HuH-7.5 (cell line): ENCODE results near the gene HK3.
"Not testable (repeated sequence)": the region's sequence is repeated elsewhere in the genome, so short reads cannot be mapped to it uniquely, and the experiment has no call there.

Source experiments
- DNase-seq: peaks from one replicate; pipeline ENCODE4 v3.0.0; 2011; ENCODE audit warnings: low spot score

HK3 gene

DNA sequence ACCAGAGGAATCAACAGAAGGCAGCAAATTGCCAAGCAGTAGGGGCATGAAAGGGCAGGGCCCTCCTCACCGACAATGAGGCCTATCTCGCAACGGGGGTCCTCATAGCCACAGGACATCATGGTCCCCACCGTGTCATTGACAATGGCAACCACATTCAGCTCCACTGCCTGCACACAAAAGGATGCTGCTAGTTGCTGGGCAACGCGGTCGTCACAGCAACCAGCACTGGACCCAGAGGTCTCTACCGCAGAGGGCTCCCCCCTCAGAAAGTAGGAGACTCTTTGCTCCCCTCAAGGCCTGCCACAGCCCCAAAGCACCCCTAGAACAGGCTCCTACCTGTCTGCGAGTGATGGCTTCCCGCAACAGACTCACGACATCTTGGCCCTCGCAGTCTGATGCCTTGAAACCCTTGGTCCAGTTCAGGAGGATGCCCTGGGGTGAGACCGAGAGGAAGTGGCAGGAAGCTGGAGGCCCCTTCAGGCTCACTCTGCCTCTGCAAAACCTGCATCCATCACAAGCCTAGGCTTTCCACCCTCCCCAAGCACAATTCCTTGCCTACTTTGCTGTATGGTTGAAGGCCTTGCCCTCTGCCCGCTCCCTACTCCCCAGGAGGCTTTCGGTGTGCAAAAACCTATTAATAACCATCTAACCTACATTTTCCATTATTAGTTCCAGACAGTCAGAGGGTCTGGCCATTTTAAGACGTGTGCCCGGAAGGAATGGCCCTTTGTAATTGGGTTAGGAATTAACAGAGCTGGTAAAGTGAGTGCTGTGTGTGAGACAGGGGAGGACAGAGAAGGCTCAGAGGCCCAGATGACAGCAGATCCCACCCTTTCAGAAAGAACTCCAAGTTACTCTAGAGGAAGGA is 15.2 kb downstream of the HK3 start:
- DNase-seq = no peak

DNA sequence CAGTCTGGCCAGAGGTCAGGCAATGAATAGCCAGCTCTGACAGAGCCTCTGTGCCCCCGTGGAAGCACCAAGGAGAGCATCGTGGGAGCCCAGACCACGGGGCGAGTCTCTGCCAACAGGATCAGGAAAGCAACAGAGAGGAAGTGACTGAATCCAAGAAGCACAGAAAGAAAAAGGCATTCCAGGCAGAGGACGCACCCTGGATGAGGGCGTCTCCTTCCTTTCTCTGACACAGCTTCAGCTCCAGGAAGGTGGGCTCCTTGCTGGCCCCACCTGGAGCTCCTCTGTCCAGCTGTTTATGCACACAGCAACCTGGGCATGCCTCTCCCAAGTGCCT is 16.6 kb downstream of the HK3 start:
- no peak for DNase-seq

DNA sequence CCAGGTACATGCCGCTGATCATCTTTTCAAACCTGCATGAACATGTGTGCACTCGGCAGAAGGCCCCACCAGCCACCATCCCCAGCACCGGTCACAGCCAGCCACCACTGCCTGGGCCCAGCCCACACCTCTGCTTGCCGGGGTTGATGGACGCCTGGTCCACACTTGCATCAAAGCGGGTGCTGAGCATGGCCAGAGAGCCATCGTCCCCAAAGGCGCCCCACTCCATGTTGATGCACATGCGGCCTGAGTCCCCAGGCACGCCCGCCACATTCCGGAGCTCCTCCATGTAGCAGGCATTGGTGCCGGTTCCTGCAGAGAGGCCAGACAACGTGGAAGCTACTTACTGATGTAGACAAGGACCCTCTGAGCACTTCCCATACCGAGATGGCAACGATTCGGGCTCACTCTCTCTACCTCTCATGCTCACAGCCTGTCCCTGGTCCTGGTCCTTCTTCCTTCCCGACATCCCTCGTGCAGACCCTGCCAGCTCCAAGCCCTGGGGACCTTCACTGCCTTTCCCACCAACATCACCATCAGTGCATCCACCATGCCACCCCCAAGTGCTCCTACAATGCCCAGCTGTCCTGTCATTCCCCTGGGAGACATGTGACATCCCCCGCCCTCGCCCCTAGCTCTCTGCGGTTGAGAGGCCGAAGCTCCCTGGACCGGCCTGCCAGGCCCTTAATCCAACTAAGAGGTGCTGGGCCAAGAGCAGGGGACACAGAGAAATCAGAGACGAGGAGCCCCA is 17.2 kb downstream of the HK3 start:
- DNase-seq = no peak

DNA sequence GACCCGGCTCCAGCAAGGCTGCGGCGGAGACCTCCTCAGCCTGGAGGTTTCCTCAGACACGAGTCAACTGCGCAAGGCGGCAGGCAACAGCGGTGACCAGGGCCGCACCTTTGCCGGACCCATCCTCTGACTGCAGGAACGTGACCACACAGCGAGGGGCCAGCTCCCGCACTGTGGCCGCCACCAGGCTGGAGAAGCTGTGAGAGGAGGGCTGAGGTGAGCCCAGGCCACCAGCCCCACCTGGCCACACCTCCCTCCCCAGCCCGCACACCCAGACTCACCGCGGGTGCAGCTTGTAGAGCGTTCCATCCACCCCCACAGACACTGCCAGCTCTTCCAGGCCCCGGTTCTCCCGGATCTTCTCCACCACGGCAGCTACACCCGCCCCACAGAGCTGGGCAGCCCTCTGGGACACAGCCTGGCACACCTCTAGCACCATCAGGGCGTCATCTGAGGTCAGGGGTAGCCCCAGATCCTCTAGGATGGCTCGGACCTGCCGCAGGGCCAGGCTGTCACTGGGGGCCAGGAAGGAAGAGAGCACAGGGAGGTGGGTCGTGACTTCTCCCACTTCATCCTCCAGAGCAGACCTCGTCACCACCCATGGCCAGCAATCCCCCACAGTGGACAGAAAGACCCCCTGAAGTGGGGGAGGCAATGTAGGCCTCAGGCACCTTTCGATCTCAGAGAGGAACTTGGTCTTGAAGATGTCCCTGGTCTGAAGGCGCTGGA is 18.0 kb downstream of the HK3 start:
- DNase-seq = no peak

DNA sequence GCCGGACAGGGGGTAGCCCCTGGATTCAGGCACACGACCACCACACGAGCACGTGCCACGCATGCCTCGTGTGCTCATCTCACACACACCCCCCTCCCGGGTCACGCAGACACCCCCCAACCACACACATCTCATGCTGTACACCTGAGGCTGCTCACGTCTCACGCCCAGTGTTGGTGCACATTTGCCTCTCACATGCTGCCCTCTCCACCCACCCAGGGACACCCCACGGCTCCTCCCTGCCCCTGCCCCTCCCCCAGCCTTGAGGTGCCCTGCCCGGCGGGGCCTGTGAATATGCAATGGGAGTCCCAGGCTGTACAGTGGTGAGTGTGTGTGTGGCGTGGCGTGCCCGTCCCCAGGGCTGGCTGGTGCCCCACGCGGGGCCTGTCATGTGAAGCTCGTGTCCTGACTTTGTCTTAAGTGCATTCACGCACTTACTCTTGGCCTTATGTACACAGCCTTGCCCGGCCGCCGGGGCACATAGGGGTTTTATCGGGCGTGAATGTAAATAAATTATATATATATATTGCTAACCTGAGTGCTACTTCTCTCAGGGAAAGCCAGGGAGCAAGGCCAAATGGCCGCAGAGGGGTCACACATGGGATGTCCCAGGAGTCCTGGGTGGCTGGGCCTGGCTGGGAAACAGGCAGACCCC is 18.7 kb downstream of the HK3 start:
- DNase-seq = no peak

DNA sequence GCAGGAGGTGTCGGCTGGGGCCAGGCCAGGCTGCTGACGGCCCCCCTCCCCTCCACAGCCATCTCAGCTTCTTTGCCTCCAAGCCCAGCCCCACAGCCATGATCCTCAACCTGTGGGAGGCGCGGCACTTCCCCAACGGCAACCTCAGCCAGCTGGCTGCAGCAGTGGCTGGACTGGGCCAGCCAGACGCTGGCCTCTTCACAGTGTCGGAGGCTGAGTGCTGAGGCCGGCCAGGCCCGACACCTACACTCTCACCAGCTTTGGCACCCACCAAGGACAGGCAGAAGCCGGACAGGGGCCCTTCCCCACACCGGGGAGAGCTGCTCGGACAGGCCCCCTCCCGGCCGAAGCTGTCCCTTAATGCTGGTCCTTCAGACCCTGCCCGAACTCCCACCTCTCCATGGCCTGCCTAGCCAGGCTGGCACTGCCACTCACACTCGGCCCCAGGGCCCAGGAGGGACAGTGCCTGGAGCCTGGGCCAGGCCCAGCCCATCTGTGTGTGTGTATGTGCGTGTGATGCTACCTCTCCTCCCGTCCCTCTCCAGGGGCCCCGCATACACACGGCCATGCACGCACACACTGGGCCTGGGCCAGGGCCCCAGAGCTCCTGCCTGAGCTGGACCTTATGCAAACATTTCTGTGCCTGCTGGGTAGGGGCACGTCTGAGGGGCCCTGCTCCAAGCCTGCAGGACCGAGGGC is 19.3 kb downstream of the HK3 start:
- no peak for DNase-seq

DNA sequence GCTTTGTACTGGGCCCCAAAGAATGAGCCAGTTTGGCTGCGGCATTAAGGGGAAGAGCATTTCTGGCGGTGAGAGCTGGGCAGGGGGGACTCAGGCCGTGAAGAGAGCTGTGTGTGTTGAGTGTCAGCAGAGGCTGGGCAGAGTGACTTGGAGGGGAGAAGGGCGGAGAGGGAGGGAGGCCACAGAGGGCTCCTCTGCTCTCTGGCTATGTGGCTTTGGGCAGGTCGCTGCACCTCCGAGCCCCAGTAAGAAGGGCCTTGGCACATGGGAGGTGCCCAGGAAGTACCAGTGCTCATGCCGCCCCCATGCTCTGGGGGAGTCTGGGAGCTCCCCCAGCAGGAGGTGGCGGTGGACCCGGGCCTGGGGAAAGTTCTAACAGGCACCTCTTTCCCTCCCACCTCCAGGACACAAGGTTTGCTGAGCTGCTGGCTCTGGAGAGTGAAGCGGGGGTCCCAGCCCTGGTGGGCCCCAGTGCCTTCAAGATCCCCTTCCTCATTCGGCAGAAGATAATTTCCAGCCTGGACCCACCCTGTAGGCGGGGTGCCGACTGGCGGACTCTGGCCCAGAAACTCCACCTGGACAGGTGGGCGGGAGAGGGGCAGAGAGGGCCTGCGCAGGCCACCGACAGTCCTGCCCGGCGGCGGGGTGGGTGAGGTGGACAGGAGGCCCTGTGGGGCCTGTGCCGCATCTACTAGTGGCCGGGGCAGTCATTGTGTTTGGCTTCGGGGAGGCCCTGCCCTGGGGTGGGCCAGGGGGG is 20.1 kb downstream of the HK3 start:
- no peak for DNase-seq

DNA sequence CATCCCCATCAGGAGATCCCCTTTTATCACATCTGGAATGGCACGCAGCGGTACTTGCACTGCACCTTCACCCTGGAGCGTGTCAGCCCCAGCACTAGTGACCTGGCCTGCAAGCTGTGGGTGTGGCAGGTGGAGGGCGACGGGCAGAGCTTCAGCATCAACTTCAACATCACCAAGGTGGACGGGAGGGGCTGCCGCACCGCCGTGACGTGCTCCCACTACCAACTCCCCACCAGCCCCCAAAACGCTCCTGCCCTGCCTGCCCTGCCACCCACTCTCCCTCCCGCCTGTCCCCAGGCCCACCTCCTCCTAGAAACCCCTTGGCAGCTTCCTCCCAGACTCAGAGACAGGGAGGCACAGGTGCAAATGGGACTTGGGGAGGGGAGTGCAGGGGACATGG is 20.7 kb downstream of the HK3 start:
- no peak for DNase-seq

DNA sequence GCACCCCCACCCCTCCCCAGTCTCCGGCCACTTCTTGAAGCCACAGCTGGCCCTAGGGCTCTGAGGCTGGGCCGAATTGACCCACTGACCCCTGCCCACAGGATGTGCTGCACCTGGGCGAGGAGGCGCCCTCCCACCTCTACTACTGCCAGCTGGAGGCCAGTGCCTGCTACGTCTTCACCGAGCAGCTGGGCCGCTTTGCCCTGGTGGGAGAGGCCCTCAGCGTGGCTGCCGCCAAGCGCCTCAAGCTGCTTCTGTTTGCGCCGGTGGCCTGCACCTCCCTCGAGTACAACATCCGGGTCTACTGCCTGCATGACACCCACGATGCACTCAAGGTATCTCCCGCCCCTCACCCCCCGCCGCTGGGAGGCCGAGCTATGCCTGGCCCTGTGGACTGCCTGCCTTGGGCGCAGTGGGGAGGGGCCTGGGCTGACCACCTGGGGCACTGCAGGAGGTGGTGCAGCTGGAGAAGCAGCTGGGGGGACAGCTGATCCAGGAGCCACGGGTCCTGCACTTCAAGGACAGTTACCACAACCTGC is 21.3 kb downstream of the HK3 start:
- no peak for DNase-seq

DNA sequence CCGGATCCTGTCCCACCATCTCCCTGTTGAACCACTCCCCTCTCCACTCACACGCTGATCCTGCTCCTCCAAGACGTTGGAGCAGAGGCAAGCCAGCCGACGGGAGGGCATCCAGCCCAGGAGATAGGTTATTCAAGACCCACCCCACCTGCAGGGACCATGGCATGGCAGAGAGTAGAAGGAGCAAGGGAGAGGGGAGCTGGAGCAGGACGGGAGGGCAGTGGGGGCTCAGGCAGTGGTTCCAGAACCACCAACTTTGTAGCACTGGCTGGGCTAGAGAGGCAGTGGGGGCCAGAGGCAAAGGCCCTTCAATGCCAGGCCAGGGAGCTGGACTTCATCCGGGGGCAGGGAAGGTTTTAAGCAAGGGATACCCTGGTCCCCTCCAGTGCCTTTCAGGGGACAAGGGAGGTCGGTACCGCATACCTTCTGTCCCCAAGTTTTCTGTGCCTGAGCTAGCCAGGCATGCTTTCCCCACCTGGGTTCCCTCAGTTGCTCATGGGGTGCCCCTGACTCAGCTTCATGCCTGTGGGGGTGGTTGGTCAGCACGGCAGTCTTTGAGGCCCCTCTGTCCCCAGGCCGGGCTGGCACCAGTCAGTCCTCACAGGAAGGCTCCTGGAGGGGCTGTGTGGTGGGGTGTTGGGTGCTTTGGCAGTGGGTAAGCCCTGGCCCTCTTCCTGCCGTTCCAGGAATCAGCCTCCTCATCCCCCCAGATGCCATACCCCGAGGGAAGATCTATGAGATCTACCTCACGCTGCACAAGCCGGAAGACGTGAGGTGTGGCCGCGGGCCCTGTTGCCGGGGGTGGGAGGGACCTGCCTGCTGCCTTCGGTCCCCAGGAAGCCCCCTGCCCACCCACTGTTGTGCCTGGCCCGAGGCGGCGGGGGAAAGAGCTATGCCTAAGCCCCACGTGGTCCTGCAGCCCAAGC is 22.4 kb downstream of the HK3 start:
- DNase-seq = no peak

DNA sequence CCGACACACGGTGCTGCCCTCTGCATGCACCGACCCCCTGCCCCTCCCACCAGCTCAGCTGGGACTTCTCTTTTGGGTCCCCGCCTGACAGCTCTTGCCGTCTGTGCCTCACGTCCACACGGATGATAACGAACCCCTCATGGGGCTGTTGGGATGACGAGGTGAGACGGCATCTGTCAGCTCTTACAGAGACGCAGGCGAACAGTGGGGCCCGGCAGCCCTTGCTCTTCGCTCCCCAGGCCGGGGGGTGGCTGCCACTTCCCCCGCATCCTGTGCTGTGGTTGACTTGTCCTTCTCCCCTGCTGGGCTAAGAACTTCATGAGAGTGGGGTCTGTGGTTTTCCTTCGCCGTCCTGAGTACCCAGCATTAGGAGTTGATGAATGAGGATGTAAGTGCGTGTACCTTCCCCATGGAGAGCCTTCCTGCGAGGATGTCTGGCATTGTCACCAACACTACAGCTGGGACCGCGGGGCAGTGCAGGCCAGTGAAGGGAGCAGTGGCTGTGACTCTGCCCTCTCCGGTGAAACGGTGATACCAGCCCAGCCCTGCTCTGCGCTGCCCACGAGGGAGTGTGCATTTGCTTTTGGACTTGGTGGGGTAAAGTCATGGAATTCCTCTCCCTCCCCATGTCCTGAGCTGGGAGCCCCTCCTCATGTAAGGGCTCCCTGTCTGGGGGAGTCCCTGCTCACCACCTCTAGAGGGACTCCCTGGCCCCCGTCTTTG is 23.2 kb downstream of the HK3 start:
- DNase-seq = no peak

DNA sequence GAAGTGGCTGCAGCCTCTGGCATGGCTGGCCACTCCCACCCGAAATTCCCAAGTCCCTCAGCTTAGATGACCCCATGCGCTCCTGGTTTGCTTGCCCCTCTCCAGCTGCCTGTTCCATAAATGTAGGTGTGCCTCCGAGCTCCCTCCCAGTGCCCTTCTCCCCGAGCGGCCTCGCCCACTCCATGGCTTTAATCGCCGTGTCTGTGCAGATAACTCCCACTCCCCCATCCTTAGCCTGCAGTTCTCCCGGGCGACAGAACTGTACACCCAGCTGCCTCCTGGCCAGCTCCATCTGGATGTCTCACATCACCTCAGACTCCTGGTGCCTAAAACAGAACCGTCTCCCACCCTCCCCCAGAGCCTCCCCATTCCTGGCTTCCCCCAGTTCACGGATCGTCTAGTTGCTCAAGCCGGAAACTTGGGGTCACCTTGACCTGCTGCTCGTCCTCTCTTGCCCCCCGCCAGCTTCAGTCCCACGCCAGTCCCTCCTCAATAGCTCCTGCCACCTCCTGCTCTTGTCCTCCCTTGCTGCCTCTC is 24.1 kb downstream of the HK3 start:
- no peak for DNase-seq

DNA sequence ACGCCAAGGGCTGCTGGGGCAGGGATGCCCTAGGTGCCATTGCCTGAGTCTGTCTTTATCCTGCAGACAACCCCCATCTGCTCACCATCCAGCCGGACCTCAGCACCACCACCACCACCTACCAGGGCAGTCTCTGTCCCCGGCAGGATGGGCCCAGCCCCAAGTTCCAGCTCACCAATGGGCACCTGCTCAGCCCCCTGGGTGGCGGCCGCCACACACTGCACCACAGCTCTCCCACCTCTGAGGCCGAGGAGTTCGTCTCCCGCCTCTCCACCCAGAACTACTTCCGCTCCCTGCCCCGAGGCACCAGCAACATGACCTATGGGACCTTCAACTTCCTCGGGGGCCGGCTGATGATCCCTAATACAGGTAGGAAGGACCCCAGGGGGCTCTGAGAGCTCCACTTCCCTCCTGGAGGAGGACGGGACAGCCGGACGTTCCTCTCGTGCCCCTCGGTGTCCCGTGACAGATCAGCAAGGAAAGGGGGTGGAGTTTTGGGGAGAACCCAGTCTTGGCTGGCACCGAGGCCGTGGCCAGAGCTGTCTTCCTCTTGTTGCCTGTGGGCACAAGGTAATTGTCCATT is 24.9 kb downstream of the HK3 start:
- no peak for DNase-seq

DNA sequence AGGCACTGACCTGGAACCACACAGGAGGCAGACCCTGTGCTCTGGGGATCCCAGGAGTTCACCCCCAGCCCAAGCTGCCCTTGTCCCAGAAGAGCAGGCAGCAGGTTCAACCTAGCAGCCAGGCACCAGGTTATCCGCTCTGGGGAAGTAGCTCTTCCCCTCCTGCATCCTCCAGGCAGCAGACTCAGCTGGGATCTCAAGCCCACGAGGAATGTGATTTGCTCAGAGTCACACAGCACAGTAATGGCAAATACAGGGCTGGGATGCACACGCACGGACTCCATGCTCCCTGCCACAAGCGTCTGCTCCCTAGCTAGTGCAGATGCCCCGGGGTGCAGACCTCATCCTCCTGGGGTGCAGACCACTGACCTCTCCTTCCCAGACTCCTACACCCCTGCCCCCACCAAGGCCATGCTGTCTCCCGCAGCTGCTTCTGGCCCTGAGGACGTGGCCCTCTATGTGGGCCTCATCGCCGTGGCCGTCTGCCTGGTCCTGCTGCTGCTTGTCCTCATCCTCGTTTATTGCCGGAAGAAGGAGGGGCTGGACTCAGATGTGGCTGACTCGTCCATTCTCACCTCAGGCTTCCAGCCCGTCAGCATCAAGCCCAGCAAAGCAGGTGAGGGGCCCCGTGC is 25.5 kb downstream of the HK3 start:
- DNase-seq = no peak

DNA sequence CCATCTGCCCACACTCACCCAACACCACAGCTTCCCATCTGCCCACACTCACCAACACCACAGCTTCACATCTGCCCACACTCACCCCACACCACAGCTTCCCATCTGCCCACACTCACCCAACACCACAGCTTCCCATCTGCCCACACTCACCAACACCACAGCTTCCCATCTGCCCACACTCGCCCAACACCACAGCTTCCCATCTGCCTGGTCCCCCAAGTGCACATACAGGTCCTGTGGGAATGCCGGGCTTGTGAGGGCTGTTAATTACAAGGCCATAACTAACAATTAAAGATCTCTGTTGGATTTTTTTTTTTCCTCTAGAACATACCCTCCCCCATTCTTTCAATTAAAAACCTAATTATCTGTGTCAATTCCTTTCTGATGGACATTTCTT is 26.1 kb downstream of the HK3 start:
- DNase-seq = not testable (repeated sequence)

DNA sequence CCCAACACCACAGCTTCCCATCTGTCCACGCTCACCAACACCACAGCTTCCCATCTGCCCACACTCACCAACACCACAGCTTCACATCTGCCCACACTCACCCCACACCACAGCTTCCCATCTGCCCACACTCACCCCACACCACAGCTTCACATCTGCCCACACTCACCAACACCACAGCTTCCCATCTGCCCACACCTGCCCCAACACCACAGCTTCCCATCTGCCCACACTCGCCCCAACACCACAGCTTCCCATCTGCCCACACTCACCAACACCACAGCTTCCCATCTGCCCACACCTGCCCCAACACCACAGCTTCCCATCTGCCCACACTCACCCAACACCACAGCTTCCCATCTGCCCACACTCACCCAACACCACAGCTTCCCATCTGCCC is 26.6 kb downstream of the HK3 start:
- DNase-seq = not testable (repeated sequence)

DNA sequence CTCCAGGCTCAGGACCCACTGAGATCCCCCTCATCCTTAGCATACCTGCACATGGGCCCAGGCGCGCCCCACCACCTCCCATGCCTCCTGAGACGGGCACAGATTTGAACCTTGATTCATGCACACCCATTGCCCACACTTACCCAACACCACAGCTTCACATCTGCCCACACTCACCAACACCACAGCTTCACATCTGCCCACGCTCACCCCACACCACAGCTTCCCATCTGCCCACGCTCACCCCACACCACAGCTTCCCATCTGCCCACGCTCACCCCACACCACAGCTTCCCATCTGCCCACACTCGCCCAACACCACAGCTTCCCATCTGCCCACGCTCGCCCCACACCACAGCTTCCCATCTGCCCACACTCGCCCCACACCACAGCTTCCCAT is 28.5 kb downstream of the HK3 start:
- not testable (repeated sequence) for DNase-seq

DNA sequence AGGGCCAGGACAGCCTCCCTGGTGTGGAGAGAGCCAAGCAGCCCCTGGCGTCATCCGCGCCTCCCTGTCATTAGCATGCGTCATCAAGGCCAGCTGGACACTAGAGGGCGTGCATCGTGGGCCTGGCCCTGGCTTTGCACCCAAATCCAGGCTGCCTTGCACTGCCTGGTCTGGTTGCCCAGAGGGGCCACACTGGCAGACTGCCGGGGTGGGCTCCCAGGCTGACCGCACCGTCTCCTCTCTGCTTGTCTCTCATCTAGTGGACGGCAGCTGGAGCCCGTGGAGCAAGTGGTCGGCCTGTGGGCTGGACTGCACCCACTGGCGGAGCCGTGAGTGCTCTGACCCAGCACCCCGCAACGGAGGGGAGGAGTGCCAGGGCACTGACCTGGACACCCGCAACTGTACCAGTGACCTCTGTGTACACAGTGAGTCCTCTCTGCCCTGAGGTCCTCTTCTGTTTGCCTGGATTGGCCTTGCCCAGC is 29.0 kb downstream of the HK3 start:
- peak; percentile 89 for DNase-seq
